HG03108 (cell line): ENCODE measurements around the gene IGF1.
"Not testable (repeated sequence)": the region's sequence is repeated elsewhere in the genome, so short reads cannot be mapped to it uniquely, and the experiment has no call there.

Experiments
- ATAC-seq: cut with Tn5 transposase; IDR thresholded peaks from one replicate; pipeline ENCODE4 v1.9.1; 2021; ENCODE audit warnings: moderate library complexity; ENCODE audit not compliant: unreplicated experiment

Gene IGF1

DNA sequence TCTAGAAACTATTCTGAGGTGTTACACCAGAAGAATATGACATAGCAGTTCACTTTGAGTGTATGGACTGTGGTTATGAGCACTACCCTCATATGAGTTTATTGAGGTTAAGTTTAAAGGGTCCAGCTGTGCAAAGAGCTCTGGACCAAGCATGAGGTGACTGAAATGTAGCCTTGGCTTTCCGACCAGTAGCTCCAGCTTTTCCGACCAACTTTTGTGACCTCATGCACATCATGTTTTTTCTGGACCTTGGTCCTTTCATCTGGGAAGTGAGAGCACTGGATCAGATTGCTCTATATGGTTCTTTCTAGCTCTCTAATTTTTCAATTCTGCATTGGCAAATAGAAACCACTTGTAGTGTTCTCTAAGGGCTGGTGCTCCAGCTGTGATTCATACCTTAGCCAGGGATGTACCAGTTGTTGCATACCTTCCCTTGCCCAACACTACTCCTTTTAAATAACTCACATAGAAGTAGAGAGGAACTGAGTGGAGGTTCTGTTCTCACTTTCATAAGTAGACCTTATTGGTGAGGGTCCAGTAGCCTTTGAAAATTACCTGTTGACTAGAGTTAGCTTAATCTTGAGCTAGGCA, 16.6 kb downstream of the IGF1 start:
- ATAC-seq, result no peak

DNA sequence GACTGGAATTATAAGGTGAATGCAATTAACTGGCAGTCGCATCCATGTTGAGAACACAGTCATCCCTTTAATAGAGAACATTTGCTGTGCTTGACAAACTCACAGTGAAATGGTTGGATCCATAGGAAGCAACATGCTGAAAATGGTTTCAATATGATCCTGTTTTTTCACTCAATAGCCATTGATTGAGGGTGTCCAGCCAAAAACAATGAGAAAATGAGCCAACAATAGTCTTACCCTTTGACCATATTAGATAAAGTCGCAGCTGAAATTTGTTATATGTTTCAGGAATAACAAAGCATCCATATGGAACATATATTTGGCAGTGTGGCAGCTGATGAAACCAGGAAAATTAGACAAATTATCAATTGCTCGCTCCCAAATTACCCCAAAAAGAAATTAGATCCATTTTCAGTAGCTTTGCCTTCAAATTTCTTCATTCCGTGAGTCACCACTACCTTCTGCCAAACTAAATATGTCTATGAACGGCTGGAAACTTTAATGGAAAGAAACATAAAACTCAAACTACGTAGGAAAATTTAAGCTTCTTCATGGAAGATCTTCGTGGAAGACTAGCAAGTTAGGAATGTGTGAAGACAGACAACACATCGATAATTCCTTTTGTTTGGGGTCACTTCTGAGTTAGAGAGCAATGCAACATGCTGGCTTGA, 17.4 kb downstream of the IGF1 start:
- ATAC-seq, result no peak

DNA sequence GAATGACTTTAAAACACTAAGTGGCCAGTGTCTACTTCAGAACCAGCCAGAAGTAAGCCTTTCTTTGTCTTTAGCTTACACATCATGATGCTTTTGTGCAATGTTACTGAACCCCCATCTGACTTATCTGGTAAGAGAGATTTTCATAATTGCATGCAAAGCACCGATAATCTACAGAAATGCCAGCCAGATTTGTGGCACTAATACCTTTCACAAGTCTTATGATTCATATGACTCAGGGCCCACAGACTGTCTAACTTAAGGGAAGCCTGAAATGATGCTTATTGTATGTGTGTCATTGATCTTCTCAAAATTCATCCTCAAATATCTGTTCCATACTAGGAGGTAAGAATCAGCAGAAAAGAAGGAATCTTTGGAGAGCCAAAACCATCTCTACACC, 18.0 kb downstream of the IGF1 start:
- ATAC-seq, result no peak

DNA sequence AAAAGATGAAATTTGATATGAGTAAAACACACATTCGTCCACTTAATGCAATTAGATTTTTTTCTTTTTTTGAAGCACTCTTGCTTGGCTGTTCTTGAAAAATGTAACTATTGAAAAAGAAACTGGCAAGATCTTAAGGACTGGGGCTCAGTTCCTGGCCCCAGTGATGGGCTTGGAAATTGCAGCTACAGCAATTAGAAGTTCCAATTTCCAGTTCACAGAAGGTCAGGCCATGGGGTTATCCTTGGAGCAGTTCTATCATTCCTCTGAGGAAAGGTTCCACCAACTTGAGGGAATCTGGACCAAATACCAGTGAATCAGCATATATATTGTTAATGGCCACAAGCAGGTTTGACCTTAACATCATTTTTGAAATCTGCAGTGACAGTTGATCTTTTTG, 18.9 kb downstream of the IGF1 start:
- no peak for ATAC-seq

DNA sequence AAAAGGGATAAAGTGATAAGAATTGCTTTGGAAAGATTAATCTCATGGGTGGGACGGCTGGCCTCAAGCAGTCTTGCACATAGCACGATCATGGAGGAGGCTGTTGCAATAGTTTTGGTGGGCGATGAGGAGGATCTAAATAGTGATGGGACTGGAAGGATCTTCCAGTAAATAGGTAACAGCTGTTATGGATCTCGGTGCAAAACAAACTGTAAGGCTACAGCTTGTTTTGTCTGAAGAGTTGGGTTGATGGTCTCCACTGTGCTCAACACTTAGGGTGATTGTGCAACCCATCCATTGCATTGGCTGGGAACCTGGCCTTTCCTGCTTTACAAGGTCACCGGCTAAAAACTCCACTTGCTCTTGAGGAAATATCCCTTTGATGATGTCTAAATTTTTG, 21.0 kb downstream of the IGF1 start:
- no peak for ATAC-seq

DNA sequence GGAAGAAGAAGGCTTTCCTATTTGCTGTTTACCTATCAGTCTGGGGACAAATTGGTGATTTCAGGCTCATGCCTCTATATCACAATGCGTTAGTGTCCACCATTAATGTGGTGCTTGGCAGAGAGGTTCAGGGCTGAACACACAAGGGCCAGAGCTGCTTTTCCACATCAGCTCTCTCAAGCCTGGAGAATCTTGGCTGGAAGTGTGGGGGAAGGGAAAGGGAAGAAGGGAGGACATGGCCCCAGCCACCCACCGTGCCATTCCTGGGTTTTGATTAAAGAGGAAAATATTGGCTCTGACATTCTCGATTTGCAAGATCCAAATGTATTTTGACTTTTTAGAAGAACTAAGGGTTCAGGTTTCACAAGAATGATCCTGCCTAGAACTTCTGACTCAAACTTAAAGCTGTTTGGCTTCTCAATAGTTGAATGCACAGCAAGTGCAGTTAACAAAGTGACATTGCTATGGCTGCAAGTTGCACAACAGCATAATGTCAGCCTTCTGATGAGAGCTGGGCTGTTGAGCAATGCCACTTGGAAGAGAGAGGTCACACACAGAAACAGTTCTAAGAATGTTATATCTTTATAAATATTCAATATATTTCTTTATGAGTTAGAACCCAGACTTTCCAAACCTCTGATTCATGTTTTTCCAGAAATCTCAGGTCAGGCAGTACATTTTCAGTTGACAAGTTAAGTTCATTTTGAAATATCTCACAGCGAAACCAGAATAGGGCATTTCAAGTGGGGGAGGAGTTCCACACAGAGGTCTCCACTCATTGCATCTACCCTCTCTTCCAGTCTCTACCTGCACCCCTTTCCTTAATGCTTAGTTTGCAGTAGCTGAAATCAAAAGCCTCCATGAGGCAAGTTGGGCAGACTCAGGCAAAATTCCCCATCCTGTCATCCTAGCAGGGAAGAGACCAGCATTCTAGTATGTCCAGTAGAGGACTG, 25.3 kb downstream of the IGF1 start:
- no peak for ATAC-seq

GRCh38 chr12:102454330-102454729, 26.0 kb downstream of the IGF1 start:
- ATAC-seq, result no peak

DNA sequence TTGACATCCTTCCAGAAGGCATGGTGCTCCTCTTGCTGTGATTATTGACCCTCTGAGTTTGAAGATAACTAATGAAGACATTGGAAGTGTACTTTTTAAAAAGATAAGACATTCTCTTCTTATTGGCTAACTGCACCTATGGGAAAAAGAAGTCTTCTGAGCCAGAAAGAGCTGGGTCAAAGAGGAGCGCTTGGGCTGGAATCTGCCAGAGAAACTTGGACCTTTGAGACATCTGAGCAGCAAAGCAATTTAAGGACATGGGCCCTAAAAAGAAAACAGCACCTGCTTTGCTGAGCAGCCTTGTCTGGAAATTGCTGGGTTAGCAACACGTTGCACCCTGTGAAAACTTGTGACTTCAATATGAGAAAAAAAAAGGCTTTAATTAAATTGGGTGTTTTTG, 27.8 kb downstream of the IGF1 start:
- no peak for ATAC-seq

- not testable (repeated sequence) for ATAC-seq
These were observed 31.3 kb downstream of the IGF1 start for GRCh38 chr12:102449018-102449417.

DNA sequence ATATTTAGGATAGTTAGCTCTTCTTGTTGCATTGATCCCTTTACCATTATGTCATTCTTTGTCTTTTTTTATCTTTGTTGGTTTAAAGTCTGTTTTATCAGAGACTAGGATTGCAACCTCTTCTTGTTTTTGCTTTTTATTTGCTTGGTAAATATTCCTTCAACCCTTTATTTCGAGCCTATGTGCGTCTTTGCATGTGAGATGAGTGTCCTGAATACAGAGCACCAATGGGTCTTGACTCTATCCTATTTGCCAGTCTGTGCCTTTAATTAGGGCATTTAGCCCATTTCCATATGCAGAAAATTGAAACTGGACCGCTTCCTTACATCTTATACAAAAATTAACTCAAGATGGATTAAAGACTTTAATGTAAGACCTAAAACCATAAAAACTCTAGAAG, 32.9 kb downstream of the IGF1 start:
- ATAC-seq, result not testable (repeated sequence)

DNA sequence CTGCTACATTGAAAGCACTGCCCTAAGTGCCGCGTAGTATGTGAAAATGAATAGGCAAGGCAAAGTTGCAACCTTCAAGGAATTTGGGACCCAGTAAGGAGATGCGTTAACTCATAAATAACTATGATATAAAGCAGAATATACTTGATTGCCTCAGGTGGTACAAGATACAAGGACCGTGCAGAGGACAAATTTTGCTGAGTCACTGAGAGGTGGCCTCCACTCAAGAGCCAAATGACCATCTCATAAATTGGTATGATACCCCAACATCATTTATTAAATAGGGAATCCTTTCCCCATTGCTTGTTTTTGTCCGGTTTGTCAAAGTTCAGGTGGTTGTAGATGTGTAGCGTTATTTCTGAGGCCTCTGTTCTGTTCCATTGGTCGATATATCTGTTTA, 35.7 kb downstream of the IGF1 start:
- ATAC-seq, result no peak

- no peak for ATAC-seq
These were observed 36.3 kb downstream of the IGF1 start for GRCh38 chr12:102444093-102444492.

DNA sequence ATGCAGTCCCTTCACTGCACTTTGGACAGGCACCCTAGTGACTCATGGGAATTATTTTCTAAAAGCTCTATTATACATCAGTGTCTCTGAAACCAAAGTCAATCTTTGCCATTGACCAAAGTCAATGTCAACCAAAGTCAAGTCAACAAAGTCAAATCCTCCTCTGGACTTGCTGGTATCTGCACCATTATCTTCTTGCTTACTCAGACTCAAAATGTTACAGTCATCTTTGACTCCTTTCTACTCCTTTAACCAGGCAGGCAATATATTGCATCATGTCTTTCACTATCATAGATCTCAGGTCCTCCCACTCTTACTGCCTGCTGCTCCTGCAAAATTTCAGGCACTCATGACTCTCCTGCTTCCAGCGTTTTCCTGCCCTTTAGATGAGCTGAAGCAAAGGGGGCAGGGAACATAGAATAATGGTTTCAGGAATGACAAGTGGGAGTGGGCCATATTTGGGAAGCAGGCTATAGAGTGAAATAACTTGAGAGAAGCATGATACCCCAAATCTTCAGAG, 39.2 kb downstream of the IGF1 start:
- ATAC-seq, result no peak

DNA sequence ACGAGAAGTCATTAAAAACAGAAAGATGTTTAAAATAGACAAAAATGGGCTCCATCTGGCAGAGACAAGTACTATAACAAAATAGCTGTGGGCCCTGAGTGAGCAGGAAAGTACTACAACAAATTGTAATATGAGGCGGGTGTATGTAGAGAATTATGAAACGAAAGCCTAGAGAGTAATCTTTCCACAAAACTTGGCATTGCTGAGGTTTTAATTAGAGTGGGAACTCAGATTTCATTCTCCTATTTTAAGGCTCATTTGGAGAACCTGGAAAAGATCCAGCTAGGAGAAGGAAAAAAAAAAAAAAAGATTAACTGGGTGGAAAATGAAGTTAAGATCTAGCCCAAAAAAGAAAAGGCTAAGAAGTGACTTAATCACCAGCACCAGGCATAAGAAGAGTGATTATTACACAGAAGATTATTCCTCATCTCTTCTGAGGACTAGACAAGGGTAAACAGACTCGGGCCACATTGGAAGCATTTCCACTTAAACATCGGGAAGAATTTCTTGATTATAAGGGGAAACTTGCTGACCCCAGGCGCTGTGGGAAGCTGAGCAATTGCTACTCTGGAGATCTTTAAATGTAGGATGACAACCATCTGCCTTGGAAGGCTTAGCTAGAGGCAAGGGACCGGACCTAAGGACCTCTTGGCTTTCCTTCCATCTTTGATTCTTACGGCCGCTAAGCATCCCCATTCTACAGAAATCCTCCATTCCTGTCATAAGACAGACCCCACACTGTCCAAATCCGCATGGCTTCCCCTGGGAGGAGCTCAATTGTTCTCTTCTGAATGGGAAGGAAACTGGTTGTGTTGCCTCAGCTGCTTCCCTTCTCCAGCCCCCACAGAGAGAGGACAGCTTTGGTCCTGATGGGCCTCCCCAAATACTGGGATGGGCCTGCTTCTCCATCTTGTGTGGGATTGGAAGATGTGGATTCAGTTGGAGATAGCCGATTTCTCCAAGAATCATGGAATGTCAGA, 40.6 kb downstream of the IGF1 start:
- no peak for ATAC-seq

DNA sequence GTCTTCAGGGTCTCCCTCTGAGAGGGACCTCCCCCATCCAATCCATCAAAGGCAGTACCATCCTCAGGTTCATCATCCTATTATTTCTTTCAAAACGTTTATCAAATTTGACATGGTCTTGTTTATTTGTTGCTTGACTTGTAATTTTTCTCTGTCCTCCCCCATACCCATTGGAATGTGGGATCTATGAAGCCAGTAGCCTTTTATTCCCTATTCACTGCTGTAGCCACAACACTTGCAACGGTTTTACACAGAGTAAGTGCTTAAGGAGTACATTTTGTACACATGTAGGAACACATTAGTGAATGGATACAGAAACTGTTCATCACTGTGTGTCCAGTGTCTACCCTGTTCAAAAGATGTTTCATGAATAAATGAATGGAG, 41.5 kb downstream of the IGF1 start:
- ATAC-seq, result no peak

DNA sequence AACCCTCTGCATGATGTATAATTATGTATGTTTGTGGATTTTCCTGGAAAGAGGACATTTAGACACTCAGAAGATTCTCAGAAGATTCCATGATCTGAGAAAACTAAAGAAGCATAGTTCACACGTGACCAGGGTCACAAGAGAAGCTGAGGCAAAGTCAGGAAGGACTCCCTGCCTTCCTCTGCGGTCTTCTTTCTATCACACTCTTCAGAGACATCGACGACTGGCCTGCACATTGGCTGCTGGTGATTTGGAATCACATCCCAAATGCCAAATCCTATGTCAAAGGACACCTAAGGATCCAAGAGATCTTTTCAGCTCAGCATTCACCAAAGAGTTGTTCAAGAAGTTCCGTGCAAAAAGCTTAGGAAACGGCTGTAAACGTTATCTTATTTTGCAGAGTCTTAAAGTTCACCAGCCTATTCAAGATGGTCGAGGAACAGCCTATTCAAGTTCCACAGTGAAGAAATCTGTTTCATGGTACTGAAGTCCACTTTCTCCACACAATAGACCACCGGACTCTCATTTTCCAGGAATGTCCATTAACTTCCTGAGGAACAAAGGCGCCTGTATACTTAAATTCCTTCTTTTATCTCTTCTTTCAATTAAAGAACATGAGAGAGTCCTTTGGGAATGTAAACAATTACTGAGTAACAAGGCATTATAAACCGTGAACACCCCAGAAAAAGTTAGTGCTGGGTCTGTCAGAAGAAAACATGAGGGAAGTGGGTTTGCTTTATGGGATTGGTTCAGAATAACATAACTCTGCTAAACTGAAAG, 42.1 kb downstream of the IGF1 start:
- ATAC-seq, result no peak

- ATAC-seq, result no peak
These were observed 42.9 kb downstream of the IGF1 start for GRCh38 chr12:102437511-102437910.

DNA sequence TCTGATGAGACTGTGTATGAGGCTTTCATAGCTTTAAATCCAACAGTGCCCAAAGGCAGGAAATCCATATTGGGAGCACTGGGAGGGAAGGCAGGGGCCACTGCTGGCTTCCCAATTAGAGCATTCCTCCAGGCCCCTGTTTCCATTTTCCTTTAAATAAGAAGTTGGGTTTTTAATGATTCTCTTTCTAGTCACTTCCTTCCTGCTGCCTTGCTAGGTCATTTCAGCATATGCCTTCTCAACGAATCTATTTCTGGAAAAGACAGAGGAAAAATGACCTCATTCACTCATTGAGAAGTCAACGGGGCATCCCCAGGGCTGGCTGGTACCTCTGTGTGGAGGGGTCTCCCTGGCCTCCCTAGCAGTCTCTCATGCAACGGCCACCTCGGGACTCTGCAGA, 43.5 kb downstream of the IGF1 start:
- ATAC-seq, result no peak

GRCh38 chr12:102435827-102436436, 44.4 kb downstream of the IGF1 start:
- ATAC-seq, result no peak
